WTC11 (cell line): Measurements from ENCODE around the gene RNF126.

Experiments
- ATF3 ChIP-seq: sonication (generic); formaldehyde crosslinking; conservative IDR thresholded peaks from 2 replicates; pipeline ENCODE4 v1.8.1; 2022; ENCODE audit warnings: mild to moderate bottlenecking, missing genetic modification reagents
- CREB1 ChIP-seq: sonication (generic); formaldehyde crosslinking; IDR thresholded peaks from 2 replicates; pipeline ENCODE4 v1.8.0; 2023; ENCODE audit warnings: mild to moderate bottlenecking, missing genetic modification reagents
- E2F1 ChIP-seq: sonication (generic); formaldehyde crosslinking; IDR thresholded peaks from 2 replicates; pipeline ENCODE4 v1.8.0; 2022; ENCODE audit warnings: mild to moderate bottlenecking, missing genetic modification reagents
- MYBL2 ChIP-seq: sonication (generic); formaldehyde crosslinking; IDR thresholded peaks from 2 replicates; pipeline ENCODE4 v1.8.1; 2023; ENCODE audit warnings: mild to moderate bottlenecking, moderate library complexity, missing genetic modification reagents
- NR1H2 ChIP-seq: sonication (generic); formaldehyde crosslinking; IDR thresholded peaks from 2 replicates; pipeline ENCODE4 v1.9.0; 2021; ENCODE audit warnings: mild to moderate bottlenecking, moderate library complexity, missing genetic modification reagents
- NR2C2 ChIP-seq: sonication (generic); formaldehyde crosslinking; IDR thresholded peaks from 2 replicates; pipeline ENCODE4 v1.8.0; 2022; ENCODE audit warnings: mild to moderate bottlenecking, missing genetic modification reagents
- NR3C1 ChIP-seq: sonication (generic); formaldehyde crosslinking; conservative IDR thresholded peaks from 2 replicates; pipeline ENCODE4 v1.8.1; 2023; ENCODE audit warnings: low read depth, mild to moderate bottlenecking, missing genetic modification reagents
- RELA ChIP-seq: sonication (generic); formaldehyde crosslinking; IDR thresholded peaks from 2 replicates; pipeline ENCODE4 v1.8.1; 2022; ENCODE audit warnings: missing genetic modification reagents, mild to moderate bottlenecking, borderline replicate concordance
- USF2 ChIP-seq: sonication (generic); formaldehyde crosslinking; IDR thresholded peaks from 2 replicates; pipeline ENCODE4 v1.8.1; 2023; ENCODE audit warnings: mild to moderate bottlenecking, missing genetic modification reagents, moderate library complexity
- ZNF232 ChIP-seq: sonication (generic); formaldehyde crosslinking; IDR thresholded peaks from 2 replicates; pipeline ENCODE4 v1.8.0; 2022; ENCODE audit warnings: mild to moderate bottlenecking, missing genetic modification reagents
- TF ChIP-seq, protein P1 (sequence below): sonication (generic); formaldehyde crosslinking; IDR thresholded peaks from 2 replicates; pipeline ENCODE4 v1.8.0; 2022; ENCODE audit warnings: mild to moderate bottlenecking, missing genetic modification reagents
- TF ChIP-seq, protein P2 (sequence below): fragments of 200-600 bp; IDR thresholded peaks from 2 replicates; pipeline ENCODE4 v1.8.0; 2022; ENCODE audit warnings: antibody characterized with exemption
- TF ChIP-seq, protein P3 (sequence below): sonication (generic); formaldehyde crosslinking; IDR thresholded peaks from 2 replicates; pipeline ENCODE4 v1.8.0; 2022; ENCODE audit warnings: missing genetic modification reagents
- TF ChIP-seq, protein P4 (sequence below): sonication (generic); formaldehyde crosslinking; IDR thresholded peaks from 2 replicates; pipeline ENCODE4 v1.8.1; 2022; ENCODE audit warnings: low read depth, missing genetic modification reagents, borderline replicate concordance

DNA sequence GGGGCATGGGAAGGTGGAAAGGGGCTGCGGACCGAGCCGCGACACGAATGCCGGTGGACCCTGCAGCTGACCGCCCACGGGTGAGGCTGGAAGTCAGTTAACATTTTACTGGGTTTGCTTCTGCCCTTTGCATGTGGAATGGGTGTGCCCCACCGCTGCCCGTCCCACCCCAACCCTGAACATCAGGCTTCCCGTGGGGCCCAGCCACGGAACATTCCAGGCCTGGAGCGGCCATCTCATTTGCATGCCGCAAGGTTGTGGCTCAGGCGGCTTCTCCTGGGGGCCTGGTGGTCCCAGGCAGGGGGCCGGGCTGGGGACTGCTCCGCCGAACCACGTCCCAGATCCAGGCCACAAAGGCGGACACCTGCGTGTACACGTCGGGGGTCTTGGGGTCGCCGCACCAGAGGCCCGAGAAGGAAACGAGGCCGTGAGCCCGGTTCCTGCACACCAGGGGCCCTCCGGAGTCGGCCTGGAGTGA lies 22.5 kb upstream of the RNF126 start:
- TF ChIP-seq, protein P1, sequence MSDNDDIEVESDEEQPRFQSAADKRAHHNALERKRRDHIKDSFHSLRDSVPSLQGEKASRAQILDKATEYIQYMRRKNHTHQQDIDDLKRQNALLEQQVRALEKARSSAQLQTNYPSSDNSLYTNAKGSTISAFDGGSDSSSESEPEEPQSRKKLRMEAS (CRISPR knock-in tag): no peak
- no peak for TF ChIP-seq E2F1 (CRISPR knock-in tag)
- TF ChIP-seq, protein P2, sequence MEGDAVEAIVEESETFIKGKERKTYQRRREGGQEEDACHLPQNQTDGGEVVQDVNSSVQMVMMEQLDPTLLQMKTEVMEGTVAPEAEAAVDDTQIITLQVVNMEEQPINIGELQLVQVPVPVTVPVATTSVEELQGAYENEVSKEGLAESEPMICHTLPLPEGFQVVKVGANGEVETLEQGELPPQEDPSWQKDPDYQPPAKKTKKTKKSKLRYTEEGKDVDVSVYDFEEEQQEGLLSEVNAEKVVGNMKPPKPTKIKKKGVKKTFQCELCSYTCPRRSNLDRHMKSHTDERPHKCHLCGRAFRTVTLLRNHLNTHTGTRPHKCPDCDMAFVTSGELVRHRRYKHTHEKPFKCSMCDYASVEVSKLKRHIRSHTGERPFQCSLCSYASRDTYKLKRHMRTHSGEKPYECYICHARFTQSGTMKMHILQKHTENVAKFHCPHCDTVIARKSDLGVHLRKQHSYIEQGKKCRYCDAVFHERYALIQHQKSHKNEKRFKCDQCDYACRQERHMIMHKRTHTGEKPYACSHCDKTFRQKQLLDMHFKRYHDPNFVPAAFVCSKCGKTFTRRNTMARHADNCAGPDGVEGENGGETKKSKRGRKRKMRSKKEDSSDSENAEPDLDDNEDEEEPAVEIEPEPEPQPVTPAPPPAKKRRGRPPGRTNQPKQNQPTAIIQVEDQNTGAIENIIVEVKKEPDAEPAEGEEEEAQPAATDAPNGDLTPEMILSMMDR: no peak
- no peak for TF ChIP-seq ATF3 (CRISPR knock-in tag)
- TF ChIP-seq, protein P3, sequence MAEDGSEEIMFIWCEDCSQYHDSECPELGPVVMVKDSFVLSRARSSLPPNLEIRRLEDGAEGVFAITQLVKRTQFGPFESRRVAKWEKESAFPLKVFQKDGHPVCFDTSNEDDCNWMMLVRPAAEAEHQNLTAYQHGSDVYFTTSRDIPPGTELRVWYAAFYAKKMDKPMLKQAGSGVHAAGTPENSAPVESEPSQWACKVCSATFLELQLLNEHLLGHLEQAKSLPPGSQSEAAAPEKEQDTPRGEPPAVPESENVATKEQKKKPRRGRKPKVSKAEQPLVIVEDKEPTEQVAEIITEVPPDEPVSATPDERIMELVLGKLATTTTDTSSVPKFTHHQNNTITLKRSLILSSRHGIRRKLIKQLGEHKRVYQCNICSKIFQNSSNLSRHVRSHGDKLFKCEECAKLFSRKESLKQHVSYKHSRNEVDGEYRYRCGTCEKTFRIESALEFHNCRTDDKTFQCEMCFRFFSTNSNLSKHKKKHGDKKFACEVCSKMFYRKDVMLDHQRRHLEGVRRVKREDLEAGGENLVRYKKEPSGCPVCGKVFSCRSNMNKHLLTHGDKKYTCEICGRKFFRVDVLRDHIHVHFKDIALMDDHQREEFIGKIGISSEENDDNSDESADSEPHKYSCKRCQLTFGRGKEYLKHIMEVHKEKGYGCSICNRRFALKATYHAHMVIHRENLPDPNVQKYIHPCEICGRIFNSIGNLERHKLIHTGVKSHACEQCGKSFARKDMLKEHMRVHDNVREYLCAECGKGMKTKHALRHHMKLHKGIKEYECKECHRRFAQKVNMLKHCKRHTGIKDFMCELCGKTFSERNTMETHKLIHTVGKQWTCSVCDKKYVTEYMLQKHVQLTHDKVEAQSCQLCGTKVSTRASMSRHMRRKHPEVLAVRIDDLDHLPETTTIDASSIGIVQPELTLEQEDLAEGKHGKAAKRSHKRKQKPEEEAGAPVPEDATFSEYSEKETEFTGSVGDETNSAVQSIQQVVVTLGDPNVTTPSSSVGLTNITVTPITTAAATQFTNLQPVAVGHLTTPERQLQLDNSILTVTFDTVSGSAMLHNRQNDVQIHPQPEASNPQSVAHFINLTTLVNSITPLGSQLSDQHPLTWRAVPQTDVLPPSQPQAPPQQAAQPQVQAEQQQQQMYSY (CRISPR knock-in tag): no peak
- TF ChIP-seq NR3C1 (CRISPR knock-in tag): no peak
- TF ChIP-seq NR2C2 (CRISPR knock-in tag): no peak
- TF ChIP-seq CREB1 (CRISPR knock-in tag): no peak
- TF ChIP-seq ZNF232 (CRISPR knock-in tag): no peak
- no peak for TF ChIP-seq USF2
- TF ChIP-seq NR1H2 (CRISPR knock-in tag): no peak
- TF ChIP-seq MYBL2 (CRISPR knock-in tag): no peak
- no peak for TF ChIP-seq RELA (CRISPR knock-in tag)
- TF ChIP-seq, protein P4, sequence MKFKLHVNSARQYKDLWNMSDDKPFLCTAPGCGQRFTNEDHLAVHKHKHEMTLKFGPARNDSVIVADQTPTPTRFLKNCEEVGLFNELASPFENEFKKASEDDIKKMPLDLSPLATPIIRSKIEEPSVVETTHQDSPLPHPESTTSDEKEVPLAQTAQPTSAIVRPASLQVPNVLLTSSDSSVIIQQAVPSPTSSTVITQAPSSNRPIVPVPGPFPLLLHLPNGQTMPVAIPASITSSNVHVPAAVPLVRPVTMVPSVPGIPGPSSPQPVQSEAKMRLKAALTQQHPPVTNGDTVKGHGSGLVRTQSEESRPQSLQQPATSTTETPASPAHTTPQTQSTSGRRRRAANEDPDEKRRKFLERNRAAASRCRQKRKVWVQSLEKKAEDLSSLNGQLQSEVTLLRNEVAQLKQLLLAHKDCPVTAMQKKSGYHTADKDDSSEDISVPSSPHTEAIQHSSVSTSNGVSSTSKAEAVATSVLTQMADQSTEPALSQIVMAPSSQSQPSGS (CRISPR knock-in tag): no peak
